Coronary artery (tissue), 2 donors: ENCODE results near the gene AMOTL1.

ENCODE experiments used
- DNase-seq: peaks from one replicate; pipeline ENCODE4 v3.0.0-alpha.2; 2017; ENCODE audit warnings: low spot score
- H3K27ac ChIP-seq, 2 donors: fragments of 200-600 bp; sonication (generic); one replicate each; pipeline ENCODE4 v1.5.1; 2016 to 2019
- H3K4me3 ChIP-seq: fragments of 200-600 bp; sonication (generic); 2 replicates; pipeline ENCODE4 v1.5.1; 2016; ENCODE audit warnings: mild to moderate bottlenecking, moderate library complexity
- CTCF ChIP-seq: fragments of 200-600 bp; sonication (generic); IDR thresholded peaks from one replicate; pipeline ENCODE4 v1.5.1; 2019; ENCODE audit warnings: antibody characterized with exemption

The AMOTL1 gene

GRCh38 chr11:94830722-94831510, 62.8 kb downstream of the AMOTL1 start:
- no peak for TF ChIP-seq CTCF
- no peak for DNase-seq
- no peak overlapping the region for H3K4me3 ChIP-seq
- H3K27ac ChIP-seq: no peak overlapping the region

GRCh38 chr11:94831529-94831928, 63.4 kb downstream of the AMOTL1 start:
- TF ChIP-seq CTCF: no peak
- no peak overlapping the region for H3K4me3 ChIP-seq
- no peak for DNase-seq
- no peak overlapping the region for H3K27ac ChIP-seq

GRCh38 chr11:94832604-94833235, 64.6 kb downstream of the AMOTL1 start:
- H3K4me3 ChIP-seq: no peak overlapping the region
- H3K27ac ChIP-seq: no peak overlapping the region
- TF ChIP-seq CTCF: no peak
- DNase-seq: no peak

- TF ChIP-seq CTCF: no peak
- no peak for DNase-seq
- Histone ChIP-seq H3K4me3 (no peak overlapping the region), H3K27ac (peak overlapping the region in 1 of 2 donors; percentile 14)
Measured at GRCh38 chr11:94834911-94835593, 66.9 kb downstream of the AMOTL1 start.

GRCh38 chr11:94835594-94835927, 67.4 kb downstream of the AMOTL1 start:
- no peak for TF ChIP-seq CTCF
- Histone ChIP-seq H3K27ac (no peak overlapping the region), H3K4me3 (no peak overlapping the region)
- no peak for DNase-seq

- DNase-seq: no peak
- TF ChIP-seq CTCF: no peak
- no peak overlapping the region for H3K4me3 ChIP-seq
- no peak overlapping the region for H3K27ac ChIP-seq
Measured at GRCh38 chr11:94837317-94837716, 69.2 kb downstream of the AMOTL1 start.
